HepG2 (cell line): ENCODE measurements around the gene GJC2. TPM values are rescaled to one million over a fixed set of nuclear protein-coding genes. Genes with fewer than 3 reads are reported as not detected.
A peak's percentile ranks its signal among the peaks of the same experiment; 100 is the strongest.

Experiments used
- DBP ChIP-seq: sonication (generic); formaldehyde crosslinking; IDR thresholded peaks from 2 replicates; pipeline ENCODE4 v1.4.0; 2020; ENCODE audit warnings: missing genetic modification reagents; ENCODE audit errors: not compliant biosample characterization
- DPF2 ChIP-seq: sonication (generic); formaldehyde crosslinking; IDR thresholded peaks from 2 replicates; pipeline ENCODE4 v1.4.0; 2020; ENCODE audit warnings: mild to moderate bottlenecking, low read depth, missing genetic modification reagents, borderline replicate concordance
- ETV5 ChIP-seq: IDR thresholded peaks from 2 replicates; pipeline ENCODE4 v1.6.1; 2018; ENCODE audit warnings: missing biosample characterization, missing genetic modification reagents, inconsistent platforms, borderline replicate concordance
- GABPA ChIP-seq, 2 experiments: IDR thresholded peaks; 2 replicates each; pipeline ENCODE4 v1.6.1; 2011 to 2016; ENCODE audit warnings: low read depth in 2 of 2, low read length in 1 of 2, missing biosample characterization in 1 of 2, missing genetic modification characterization in 1 of 2
- IKZF5 ChIP-seq: IDR thresholded peaks from 2 replicates; pipeline ENCODE4 v1.6.1; 2018; ENCODE audit warnings: missing genetic modification reagents, mild to moderate bottlenecking, missing compliant biosample characterization
- IRX3 ChIP-seq: sonication (generic); formaldehyde crosslinking; IDR thresholded peaks from 2 replicates; pipeline ENCODE4 v1.8.1; 2023; ENCODE audit warnings: mild to moderate bottlenecking, low read depth, missing genetic modification reagents, borderline replicate concordance
- KDM6A ChIP-seq: IDR thresholded peaks from 2 replicates; pipeline ENCODE4 v1.6.1; 2016; ENCODE audit warnings: low read depth
- KMT2B ChIP-seq: IDR thresholded peaks from 2 replicates; pipeline ENCODE4 v1.6.1; 2016; ENCODE audit warnings: missing genetic modification reagents, missing compliant biosample characterization
- MED13 ChIP-seq: sonication (generic); formaldehyde crosslinking; IDR thresholded peaks from 2 replicates; pipeline ENCODE4 v1.5.0; 2020; ENCODE audit warnings: missing genetic modification reagents
- POGZ ChIP-seq: sonication (generic); formaldehyde crosslinking; IDR thresholded peaks from 2 replicates; pipeline ENCODE4 v1.4.0; 2020; ENCODE audit warnings: mild to moderate bottlenecking, missing genetic modification reagents
- TAF15 ChIP-seq: fragments of 200-400 bp; formaldehyde crosslinking; IDR thresholded peaks from one replicate; pipeline ENCODE4 v1.6.1; 2018; ENCODE audit warnings: mild to moderate bottlenecking, low read depth, low read length; ENCODE audit not compliant: poor library complexity, severe bottlenecking
- TBL1XR1 ChIP-seq: fragments of 150-350 bp; IDR thresholded peaks from 2 replicates; pipeline ENCODE4 v1.6.1; 2014; ENCODE audit warnings: borderline replicate concordance, low read length; ENCODE audit not compliant: partially characterized antibody
- TBX3 ChIP-seq: fragments of 450-650 bp; IDR thresholded peaks from 2 replicates; pipeline ENCODE4 v1.6.1; 2017; ENCODE audit warnings: antibody characterized with exemption, mild to moderate bottlenecking, inconsistent platforms, borderline replicate concordance
- TCF12 ChIP-seq, 2 experiments: fragments of 450-650 bp in 1 of 2; sonication (generic) in 1 of 2; formaldehyde crosslinking in 1 of 2; IDR thresholded peaks; 2 replicates each; pipeline versions ENCODE4 v1.6.1 to v1.8.0; 2017 to 2022; ENCODE audit warnings: antibody characterized with exemption in 1 of 2, mild to moderate bottlenecking in 1 of 2, missing genetic modification reagents in 1 of 2, moderate library complexity in 1 of 2
- TSC22D2 ChIP-seq: sonication (generic); formaldehyde crosslinking; IDR thresholded peaks from 2 replicates; pipeline ENCODE4 v1.5.1; 2020; ENCODE audit warnings: missing genetic modification reagents, mild to moderate bottlenecking, borderline replicate concordance
- ZNF251 ChIP-seq: sonication (generic); formaldehyde crosslinking; IDR thresholded peaks from 2 replicates; pipeline ENCODE4 v1.9.0; 2021; ENCODE audit warnings: mild to moderate bottlenecking, missing genetic modification reagents
- ZNF30 ChIP-seq: sonication (generic); formaldehyde crosslinking; IDR thresholded peaks from 2 replicates; pipeline ENCODE4 v1.5.0; 2020; ENCODE audit warnings: mild to moderate bottlenecking, missing genetic modification reagents
- ZNF431 ChIP-seq: sonication (generic); formaldehyde crosslinking; IDR thresholded peaks from 2 replicates; pipeline ENCODE4 v1.9.0; 2022; ENCODE audit warnings: missing genetic modification reagents, low read depth, mild to moderate bottlenecking, borderline replicate concordance
- ZNF513 ChIP-seq: sonication (generic); formaldehyde crosslinking; conservative IDR thresholded peaks from 2 replicates; pipeline ENCODE4 v1.5.0; 2020; ENCODE audit warnings: missing genetic modification reagents
- ZNF614 ChIP-seq: IDR thresholded peaks from 2 replicates; pipeline ENCODE4 v1.6.1; 2018; ENCODE audit warnings: missing biosample characterization, missing genetic modification reagents, inconsistent platforms, borderline replicate concordance
- polyA plus RNA-seq, 8 experiments: library from polyadenylated mRNA; depleted of rRNA in 3 of 8; stranded (reverse) in 7 of 8; unstranded in 1 of 8; fragments of >200 nt; fragmentation: Illumina TruSeq in 4 of 8; extraction: Trizol in 4 of 8; gene quantifications; 2 replicates each; pipeline versions ENCODE4 v1.2.1 to v1.2.3, GENCODE V29; 2011 to 2016; ENCODE audit warnings: low read depth in 4 of 8, missing spikeins in 1 of 8, mixed read lengths in 1 of 8; ENCODE audit not compliant: insufficient read depth in 1 of 8
- total RNA-seq, 5 experiments: library from RNA; depleted of rRNA; stranded (reverse); fragments of >200 nt; fragmentation: Illumina TruSeq; extraction: Trizol; gene quantifications; 2 replicates each; pipeline ENCODE4 v1.2.3, GENCODE V29; 2016; ENCODE audit warnings: low read depth in 1 of 5
- TF ChIP-seq, protein P1 (sequence below): sonication (generic); formaldehyde crosslinking; IDR thresholded peaks from 2 replicates; pipeline ENCODE4; 2020; ENCODE audit warnings: missing genetic modification reagents, mild to moderate bottlenecking, borderline replicate concordance

Gene GJC2
- total and polyA plus RNA-seq, 2 of the 13 experiments (the other 11 are each of a cell fraction or from before 2014, with no cell fraction given): 1.6 to 3.8 TPM

DNA sequence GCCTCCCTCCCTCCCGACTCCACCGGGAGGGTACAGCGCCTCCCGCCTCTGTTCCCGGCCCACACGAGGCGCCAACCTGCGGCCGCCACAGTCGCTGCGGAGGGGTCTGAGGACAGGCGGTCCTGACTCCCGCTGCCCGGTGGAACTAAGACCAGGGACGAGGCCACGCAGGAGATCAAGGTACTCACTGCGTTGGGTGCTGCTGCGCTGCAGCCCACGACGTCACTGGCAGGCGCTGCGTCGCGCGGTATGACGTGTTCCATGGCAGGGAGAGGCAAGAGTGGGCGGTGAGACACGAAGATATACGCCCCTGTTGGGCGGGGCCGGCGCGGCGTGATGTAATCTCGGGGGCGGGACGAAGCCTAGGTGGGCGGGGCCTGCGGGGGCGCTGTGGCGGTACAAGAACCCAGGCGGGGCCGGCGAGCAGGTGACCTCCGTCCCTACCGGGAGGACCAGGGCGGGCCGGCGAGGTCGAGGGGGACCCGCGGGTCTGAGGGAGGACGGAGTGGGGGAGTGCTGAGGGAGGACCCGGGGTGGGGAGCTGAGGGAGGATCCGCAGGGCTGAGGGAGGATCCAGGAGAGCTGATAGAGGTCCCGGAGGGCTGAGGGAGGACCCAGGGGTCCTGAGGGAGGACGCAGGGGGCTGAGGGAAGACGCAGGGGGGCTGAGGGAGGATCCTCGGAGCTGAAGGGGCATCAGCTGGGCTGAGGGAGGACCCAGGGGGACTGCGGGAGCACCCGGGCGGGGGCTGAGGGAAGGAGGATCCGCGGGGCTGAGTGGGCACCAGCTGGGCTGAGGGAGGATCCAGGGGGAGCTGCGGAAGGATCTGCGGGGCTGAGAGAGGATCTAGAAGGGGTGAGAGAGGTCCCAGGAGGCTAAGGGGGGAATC is 40.4 kb upstream of the GJC2 start, which contains the start of gene MRPL55 (continued):
- TF ChIP-seq, protein P1, sequence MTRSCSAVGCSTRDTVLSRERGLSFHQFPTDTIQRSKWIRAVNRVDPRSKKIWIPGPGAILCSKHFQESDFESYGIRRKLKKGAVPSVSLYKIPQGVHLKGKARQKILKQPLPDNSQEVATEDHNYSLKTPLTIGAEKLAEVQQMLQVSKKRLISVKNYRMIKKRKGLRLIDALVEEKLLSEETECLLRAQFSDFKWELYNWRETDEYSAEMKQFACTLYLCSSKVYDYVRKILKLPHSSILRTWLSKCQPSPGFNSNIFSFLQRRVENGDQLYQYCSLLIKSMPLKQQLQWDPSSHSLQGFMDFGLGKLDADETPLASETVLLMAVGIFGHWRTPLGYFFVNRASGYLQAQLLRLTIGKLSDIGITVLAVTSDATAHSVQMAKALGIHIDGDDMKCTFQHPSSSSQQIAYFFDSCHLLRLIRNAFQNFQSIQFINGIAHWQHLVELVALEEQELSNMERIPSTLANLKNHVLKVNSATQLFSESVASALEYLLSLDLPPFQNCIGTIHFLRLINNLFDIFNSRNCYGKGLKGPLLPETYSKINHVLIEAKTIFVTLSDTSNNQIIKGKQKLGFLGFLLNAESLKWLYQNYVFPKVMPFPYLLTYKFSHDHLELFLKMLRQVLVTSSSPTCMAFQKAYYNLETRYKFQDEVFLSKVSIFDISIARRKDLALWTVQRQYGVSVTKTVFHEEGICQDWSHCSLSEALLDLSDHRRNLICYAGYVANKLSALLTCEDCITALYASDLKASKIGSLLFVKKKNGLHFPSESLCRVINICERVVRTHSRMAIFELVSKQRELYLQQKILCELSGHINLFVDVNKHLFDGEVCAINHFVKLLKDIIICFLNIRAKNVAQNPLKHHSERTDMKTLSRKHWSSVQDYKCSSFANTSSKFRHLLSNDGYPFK (CRISPR knock-in tag): peak; percentile 92
- no peak for TF ChIP-seq TCF12 (IDR thresholded peaks at IDR 0.05)
- TF ChIP-seq TCF12 (CRISPR knock-in tag; IDR thresholded peaks at IDR 0.05): no peak
- TF ChIP-seq IRX3 (CRISPR knock-in tag): peak; percentile 63; the same call in 1 of the 2 replicates
- TF ChIP-seq KDM6A (CRISPR knock-in tag): peak; percentile 17; the same call in 1 of the 2 replicates
- peak; percentile 71; the same call in 1 of the 2 replicates for TF ChIP-seq IKZF5 (CRISPR knock-in tag)
- TF ChIP-seq POGZ (CRISPR knock-in tag): peak; percentile 96
- TF ChIP-seq MED13 (CRISPR knock-in tag): peak; percentile 78
- no peak for TF ChIP-seq ZNF30 (CRISPR knock-in tag)
- peak; percentile 55; the same call in 1 of the 2 replicates for TF ChIP-seq DPF2
- peak; percentile 91; the same call in 1 of the 2 replicates for TF ChIP-seq ZNF431
- TF ChIP-seq ZNF251 (CRISPR knock-in tag): no peak
- TF ChIP-seq TBX3: peak; percentile 29; the same call in 1 of the 2 replicates
- 0 out of 2 replicates have a peak, but pooled peaks have one; percentile 66 for TF ChIP-seq TSC22D2 (CRISPR knock-in tag)
- TF ChIP-seq TBL1XR1: no peak
- TF ChIP-seq GABPA (IDR thresholded peaks at IDR 0.05; ENCODE audit: low read depth, low read length): no peak
- 0 out of 2 replicates have a peak, but pooled peaks have one; percentile 8 for TF ChIP-seq GABPA (CRISPR knock-in tag; IDR thresholded peaks at IDR 0.05; ENCODE audit: low read depth)
- TF ChIP-seq ZNF513 (CRISPR knock-in tag): 0 out of 2 replicates have a peak, but pooled peaks have one; percentile 65
- peak; percentile 92 for TF ChIP-seq KMT2B
- TF ChIP-seq DBP (CRISPR knock-in tag): no peak
- peak; percentile 86 for TF ChIP-seq TAF15
- peak; percentile 17; the same call in 1 of the 2 replicates for TF ChIP-seq ETV5 (CRISPR knock-in tag)
- peak; percentile 75; the same call in 1 of the 2 replicates for TF ChIP-seq ZNF614
